ENCODE results near the gene NUP210L. TPM values are rescaled to one million over a fixed set of nuclear protein-coding genes. Genes with fewer than 3 reads are reported as not detected.

Gene NUP210L
- total RNA-seq, 4 donors from 2014 or later, result 0.18 TPM; not detected in 3

- no peaks in the 10 kb centered on the region for H3K9me3 ChIP-seq
- TF ChIP-seq POLR2A (IDR thresholded peaks at IDR 0.05) (no peak), CTCF (IDR thresholded peaks at IDR 0.05) (no peak)
- no peaks in the 10 kb centered on the region for H3K27me3 ChIP-seq
- H3K4me3 ChIP-seq, result no peak overlapping the region
- H3K4me1 ChIP-seq, result no peaks in the 10 kb centered on the region
- no peak for DNase-seq
- no peak overlapping the region for H3K27ac ChIP-seq
- H3K36me3 ChIP-seq, result peaks cover 0 to 99% (median 0%) of the 10 kb centered on the region in 3 donors
These were observed 11.3 kb upstream of the NUP210L start for GRCh38 chr1:154166207-154166606.

GRCh38 chr1:154159554-154159953, 4.7 kb upstream of the NUP210L start:
- H3K27me3 ChIP-seq, result no peaks in the 10 kb centered on the region
- no peak overlapping the region for H3K4me3 ChIP-seq
- no peak overlapping the region for H3K27ac ChIP-seq
- H3K36me3 ChIP-seq, result peaks cover 0 to 85% (median 3%) of the 10 kb centered on the region in 3 donors
- H3K4me1 ChIP-seq, result peaks cover 0 to 13% (median 7%) of the 10 kb centered on the region in 4 donors
- no peak for TF ChIP-seq POLR2A (IDR thresholded peaks at IDR 0.05)
- no peak for TF ChIP-seq CTCF (IDR thresholded peaks at IDR 0.05)
- DNase-seq, result no peak
- no peaks in the 10 kb centered on the region for H3K9me3 ChIP-seq

GRCh38 chr1:154158307-154159125, 3.6 kb upstream of the NUP210L start:
- no peak for TF ChIP-seq POLR2A (IDR thresholded peaks at IDR 0.05)
- TF ChIP-seq CTCF (IDR thresholded peaks at IDR 0.05), result no peak
- H3K36me3 ChIP-seq, result peaks cover 0 to 75% (median 3%) of the 10 kb centered on the region in 3 donors
- no peak for DNase-seq
- H3K4me3 ChIP-seq, result no peak overlapping the region
- no peaks in the 10 kb centered on the region for H3K9me3 ChIP-seq
- H3K27ac ChIP-seq, result peak overlapping the region in 3 of 4 donors; percentile 24 to 54 (median 36)
- peaks cover 0 to 13% (median 7%) of the 10 kb centered on the region in 4 donors for H3K4me1 ChIP-seq
- no peaks in the 10 kb centered on the region for H3K27me3 ChIP-seq

- H3K4me1 ChIP-seq, result peaks cover 0 to 13% (median 7%) of the 10 kb centered on the region in 4 donors
- DNase-seq, result peak in 2 of 3 donors; percentile 28 to 66
- H3K27me3 ChIP-seq, result no peaks in the 10 kb centered on the region
- TF ChIP-seq POLR2A (IDR thresholded peaks at IDR 0.05) (no peak), CTCF (IDR thresholded peaks at IDR 0.05) (no peak)
- H3K9me3 ChIP-seq, result no peaks in the 10 kb centered on the region
- no peak overlapping the region for H3K4me3 ChIP-seq
- peaks cover 0 to 68% (median 3%) of the 10 kb centered on the region in 3 donors for H3K36me3 ChIP-seq
- H3K27ac ChIP-seq, result peak overlapping the region in 3 of 4 donors; percentile 24 to 54 (median 45)
These were observed 2.8 kb upstream of the NUP210L start for GRCh38 chr1:154157520-154158306.

GRCh38 chr1:154155251-154155650, 378 bp upstream of the NUP210L start:
- H3K36me3 ChIP-seq, result peaks cover 0 to 44% (median 3%) of the 10 kb centered on the region in 3 donors

More at GRCh38 chr1:154155251-154155650, 378 bp upstream of the NUP210L start:
- Histone ChIP-seq H3K9me3 (no peaks in the 10 kb centered on the region), H3K4me3 (no peak overlapping the region), H3K4me1 (peaks cover 0 to 13% (median 7%) of the 10 kb centered on the region in 4 donors), H3K27me3 (no peaks in the 10 kb centered on the region), H3K27ac (peak overlapping the region; percentile 18 to 70 (median 49))
- TF ChIP-seq CTCF (IDR thresholded peaks at IDR 0.05) (no peak), POLR2A (IDR thresholded peaks at IDR 0.05) (no peak)
- no peak for DNase-seq
